Motor neuron (in vitro differentiated cells): ENCODE results near the gene GLIS1. TPM values are rescaled to one million over a fixed set of nuclear protein-coding genes. Genes with fewer than 3 reads are reported as not detected.
A peak's percentile ranks its signal among the peaks of the same experiment; 100 is the strongest.

Experiments
- ATAC-seq, 8 experiments: fragments of 200-7000 bp; cut with Tn5 transposase; replicated peaks in 6 of 8; 2 replicates each; pipeline ENCODE4 v1.8.0; 2021; ENCODE audit warnings: mild to moderate bottlenecking in 8 of 8, moderate library complexity in 8 of 8
- H3K27ac ChIP-seq, 2 donors: fragments of 250-450 bp; sonication (Bioruptor Pico); 2 replicates each; pipeline ENCODE4 v1.9.0; 2021; ENCODE audit warnings: antibody characterized with exemption in 2 of 2, mild to moderate bottlenecking in 2 of 2, moderate library complexity in 1 of 2
- H3K4me1 ChIP-seq, 2 donors: fragments of 250-450 bp; sonication (Bioruptor Pico); replicated peaks in 1 of 2; 2 replicates each; pipeline ENCODE4 v1.6.1; 2021; ENCODE audit warnings: antibody characterized with exemption in 2 of 2, mild to moderate bottlenecking in 2 of 2, moderate library complexity in 1 of 2
- H3K4me3 ChIP-seq, 5 donors: fragments of 250-450 bp; sonication (Bioruptor Pico); 2 replicates each; pipeline ENCODE4 v1.9.0; 2021; ENCODE audit warnings: antibody characterized with exemption in 5 of 5, mild to moderate bottlenecking in 5 of 5, moderate library complexity in 4 of 5
- WGBS, 10 experiments: fragments of 450-650 bp; shearing (Covaris generic); methylation state at CpG; one replicate each; pipeline ENCODE4 v1.0.0; 2022; 5-methylcytosine and 5-hydroxymethylcytosine counted together
- in situ Hi-C, 9 experiments: fragments of 400-800 bp; cut with MboI; loops; one replicate each; pipeline ENCODE4 v1.15.0; 2021; ENCODE audit warnings: low sequenced_read_pairs in 9 of 9, low pct_unique_long_range_greater_than_20kb in 2 of 9; ENCODE audit not compliant: unreplicated experiment in 9 of 9
- total RNA-seq, 8 experiments: library from RNA; unstranded; fragments of 300-600 nt; gene quantifications; 2 replicates each; pipeline versions ENCODE4 v1.2.3 to v1.2.4, GENCODE V29; 2022

The GLIS1 gene
- total RNA-seq, 8 experiments from 2014 or later = 0.14 to 4.7 (median 0.33) TPM

GRCh38 chr1:53508991-53509666, 229.8 kb downstream of the GLIS1 start:
- Histone ChIP-seq H3K4me1 (peaks cover 45 to 50% of the 10 kb centered on the region in 2 donors), H3K27ac (peak overlapping the region in 1 of 2 donors; percentile 45), H3K4me3 (no peak overlapping the region)
- 57 to 98% (median 79%) methylated on average over 1 to 7 of the region's 23 CpGs; no CpG with 5 or more reads in 4 of the 10 experiments for WGBS, 10 experiments
- ATAC-seq = peak; percentile 78 to 99 (median 95)
- in situ Hi-C loops = no loop called here

GRCh38 chr1:53508056-53508990, 230.6 kb downstream of the GLIS1 start:
- no peak for ATAC-seq
- in situ Hi-C loops = no loop called here
- 74 to 100% (median 92%) methylated on average over 1 to 6 of the region's 22 CpGs; no CpG with 5 or more reads in 4 of the 10 experiments for WGBS, 10 experiments
- H3K4me1 ChIP-seq = peaks cover 53 to 58% of the 10 kb centered on the region in 2 donors
- no peak overlapping the region for H3K4me3 ChIP-seq
- no peak overlapping the region for H3K27ac ChIP-seq

- Histone ChIP-seq H3K4me3 (no peak overlapping the region), H3K27ac (no peak overlapping the region), H3K4me1 (peaks cover 49 to 53% of the 10 kb centered on the region in 2 donors)
- in situ Hi-C loops = no loop called here
- 60 to 94% (median 81%) methylated on average over 1 to 11 of the region's 13 CpGs; no CpG with 5 or more reads in 5 of the 10 experiments for WGBS, 10 experiments
- no peak for ATAC-seq
These were observed 231.7 kb downstream of the GLIS1 start for GRCh38 chr1:53507116-53507820.

DNA sequence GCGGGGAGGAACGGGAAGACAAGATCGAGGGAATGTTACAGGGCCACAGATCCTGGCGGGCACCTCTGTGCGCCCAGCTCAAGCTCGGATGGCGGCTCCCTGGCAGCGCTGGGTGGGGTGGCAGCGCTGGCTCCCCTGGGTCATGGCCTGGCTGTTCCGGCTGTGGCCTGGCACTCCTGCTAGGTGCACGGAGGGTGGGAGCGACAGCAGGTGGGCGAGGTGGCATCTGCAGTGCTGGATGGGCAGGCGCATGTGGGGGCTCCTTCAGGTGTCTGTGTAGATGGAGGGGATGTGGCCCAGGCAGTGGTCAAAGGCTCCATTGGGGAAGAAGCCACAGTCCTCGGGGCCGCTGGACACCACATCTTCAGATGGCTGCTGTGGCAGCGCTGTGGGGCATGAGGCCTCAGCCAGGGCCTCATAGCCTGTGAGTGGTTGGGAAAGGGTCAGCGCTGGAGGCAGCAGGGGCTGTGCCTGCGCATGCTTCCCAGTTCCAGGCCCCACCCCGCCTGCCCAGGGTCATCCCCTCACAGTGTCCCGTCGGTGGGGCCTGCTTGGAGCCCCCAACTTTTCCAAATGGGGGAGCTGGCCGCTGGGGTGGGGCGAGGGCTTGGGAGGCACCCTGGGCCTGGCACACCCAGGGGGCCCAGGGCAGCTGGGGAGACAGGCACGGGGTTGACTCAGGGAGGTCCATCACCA, 232.5 kb downstream of the GLIS1 start:
- peaks cover 46 to 50% of the 10 kb centered on the region in 2 donors for H3K4me1 ChIP-seq
- in situ Hi-C loops = no loop called here
- no peak overlapping the region for H3K4me3 ChIP-seq
- 84 to 100% (median 96%) methylated on average over 1 to 10 of the region's 25 CpGs; no CpG with 5 or more reads in 5 of the 10 experiments for WGBS, 10 experiments
- no peak for ATAC-seq
- no peak overlapping the region for H3K27ac ChIP-seq

GRCh38 chr1:53505891-53506290, 233.1 kb downstream of the GLIS1 start:
- peaks cover 46 to 50% of the 10 kb centered on the region in 2 donors for H3K4me1 ChIP-seq
- H3K27ac ChIP-seq = no peak overlapping the region
- in situ Hi-C loops = no loop called here
- no peak for ATAC-seq
- H3K4me3 ChIP-seq = no peak overlapping the region
- 92 to 100% (median 96%) methylated on average over 1 to 12 of the region's 13 CpGs; no CpG with 5 or more reads in 3 of the 10 experiments for WGBS, 10 experiments

GRCh38 chr1:53505401-53505800, 233.6 kb downstream of the GLIS1 start:
- no peak overlapping the region for H3K4me3 ChIP-seq
- no peak for ATAC-seq
- H3K27ac ChIP-seq = no peak overlapping the region
- peaks cover 47 to 51% of the 10 kb centered on the region in 2 donors for H3K4me1 ChIP-seq
- 90 to 100% (median 93%) methylated on average over 3 of the region's 9 CpGs; no CpG with 5 or more reads in 7 of the 10 experiments for WGBS, 10 experiments
- in situ Hi-C loops = no loop called here

GRCh38 chr1:53504901-53505300, 234.1 kb downstream of the GLIS1 start:
- WGBS, 10 experiments = 67 to 94% (median 90%) methylated on average over 1 to 8 of the region's 9 CpGs; no CpG with 5 or more reads in 5 of the 10 experiments
- H3K4me3 ChIP-seq = no peak overlapping the region
- no peak for ATAC-seq
- H3K4me1 ChIP-seq = peaks cover 52 to 55% of the 10 kb centered on the region in 2 donors
- no peak overlapping the region for H3K27ac ChIP-seq
- in situ Hi-C loops = no loop called here

- Histone ChIP-seq H3K4me3 (no peak overlapping the region), H3K27ac (peak overlapping the region; percentile 51 to 67), H3K4me1 (peaks cover 44 to 45% of the 10 kb centered on the region in 2 donors)
- peak in 5 of 8 experiments; percentile 2 to 15 (median 11) for ATAC-seq
- in situ Hi-C loops = no loop called here
- 0 to 70% (median 50%) methylated on average over 1 to 12 of the region's 27 CpGs; no CpG with 5 or more reads in 4 of the 10 experiments for WGBS, 10 experiments
These were observed 235.3 kb downstream of the GLIS1 start for GRCh38 chr1:53503433-53504217.

GRCh38 chr1:53502641-53503432, 236.1 kb downstream of the GLIS1 start:
- 83% methylated on average over 1 of the region's 7 CpGs; no CpG with 5 or more reads in 9 of the 10 experiments for WGBS, 10 experiments
- Histone ChIP-seq H3K4me3 (no peak overlapping the region), H3K27ac (peak overlapping the region; percentile 51 to 67), H3K4me1 (peaks cover 44 to 45% of the 10 kb centered on the region in 2 donors)
- in situ Hi-C loops = no loop called here
- peak in 7 of 8 experiments; percentile 59 to 76 (median 70) for ATAC-seq

DNA sequence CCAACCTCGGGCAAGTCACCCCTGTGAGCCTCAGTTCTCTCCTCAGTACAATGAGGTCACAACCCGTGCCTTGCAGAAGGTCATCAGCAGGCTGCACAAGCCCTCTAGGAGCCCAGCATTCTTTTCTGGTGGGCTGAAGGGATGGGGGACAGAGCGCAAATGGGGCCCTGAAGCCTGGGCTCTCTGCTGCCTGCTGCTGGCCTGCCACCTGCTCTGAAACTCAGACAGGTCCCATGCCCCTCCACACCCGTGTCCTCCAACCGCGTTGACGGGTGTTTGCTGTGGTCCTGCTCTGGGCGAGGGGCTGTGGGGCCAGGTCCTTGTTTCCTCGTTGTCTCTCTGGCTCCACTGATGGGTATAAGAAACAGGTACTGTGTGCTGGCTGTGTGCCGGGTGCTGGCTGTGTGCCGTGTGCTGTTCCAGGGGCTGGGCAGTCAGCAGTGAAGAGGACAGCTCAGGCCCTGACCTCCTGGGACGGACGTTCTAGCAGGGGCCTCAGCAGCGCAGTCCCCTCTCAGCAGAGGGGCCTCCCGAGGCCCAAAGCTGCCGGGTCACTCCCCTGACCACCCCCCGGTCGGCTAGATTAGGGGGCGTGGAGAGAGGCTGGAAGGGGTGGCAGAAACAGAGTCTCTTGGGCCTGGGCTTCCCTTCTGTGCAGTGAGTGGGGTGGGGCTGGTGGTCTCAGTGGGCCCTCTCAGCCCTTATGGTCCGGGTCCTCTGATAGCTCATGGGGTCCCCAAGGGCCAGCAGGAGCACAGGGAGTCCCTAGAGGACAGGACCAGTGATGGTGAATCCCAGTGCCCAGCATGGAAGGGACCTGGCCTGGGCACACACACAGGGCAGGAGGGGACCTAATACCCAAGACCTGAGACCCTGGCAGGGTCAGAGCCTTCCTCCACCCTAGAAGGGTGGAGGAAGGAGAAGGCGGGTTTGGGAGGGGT, 237.6 kb downstream of the GLIS1 start:
- Histone ChIP-seq H3K4me3 (no peak overlapping the region), H3K4me1 (peaks cover 36 to 39% of the 10 kb centered on the region in 2 donors), H3K27ac (peak overlapping the region; percentile 53 to 71)
- ATAC-seq = peak in 5 of 8 experiments; percentile 2 to 11 (median 6)
- in situ Hi-C loops = no loop called here
- 60 to 96% (median 75%) methylated on average over 1 to 13 of the region's 21 CpGs; no CpG with 5 or more reads in 2 of the 10 experiments for WGBS, 10 experiments
